GM12864 (cell line): ENCODE results near the gene EXOC3L2.

Experiments used
- DNase-seq: peaks from one replicate; pipeline ENCODE4 v3.0.0-alpha.2; 2011; ENCODE audit warnings: low read depth
- H3K4me3 ChIP-seq: 2 replicates; pipeline ENCODE4 v1.5.1; 2011; ENCODE audit warnings: mild to moderate bottlenecking, low read depth, low read length, control low read depth
- CTCF ChIP-seq: IDR thresholded peaks from 2 replicates; pipeline ENCODE4 v1.5.1; 2011; ENCODE audit warnings: low read depth, mild to moderate bottlenecking, moderate library complexity, low read length, control low read depth, inconsistent platforms; ENCODE audit errors: missing control alignments

EXOC3L2 gene

GRCh38 chr19:45202637-45203036 lies 42.6 kb downstream of the EXOC3L2 start:
- no peak overlapping the region for H3K4me3 ChIP-seq
- DNase-seq: no peak
- no peak for TF ChIP-seq CTCF

GRCh38 chr19:45200568-45200967 lies 44.6 kb downstream of the EXOC3L2 start:
- no peak for TF ChIP-seq CTCF
- DNase-seq: no peak
- H3K4me3 ChIP-seq: no peak overlapping the region

- H3K4me3 ChIP-seq: no peak overlapping the region
- TF ChIP-seq CTCF: no peak
- no peak for DNase-seq
Measured at GRCh38 chr19:45195764-45196163, 49.4 kb downstream of the EXOC3L2 start.

- TF ChIP-seq CTCF: no peak
- no peak for DNase-seq
- H3K4me3 ChIP-seq: no peak overlapping the region
Measured at GRCh38 chr19:45191375-45191774, 53.8 kb downstream of the EXOC3L2 start.

GRCh38 chr19:45189971-45190370 lies 55.2 kb downstream of the EXOC3L2 start:
- H3K4me3 ChIP-seq: no peak overlapping the region
- DNase-seq: no peak
- TF ChIP-seq CTCF: no peak

- peak; percentile 77 for TF ChIP-seq CTCF
- no peak for DNase-seq
- H3K4me3 ChIP-seq: no peak overlapping the region
Measured at GRCh38 chr19:45187421-45188100, 57.6 kb downstream of the EXOC3L2 start.
